HepG2 (cell line): Measurements from ENCODE around the gene C19orf73. TPM values are rescaled to one million over a fixed set of nuclear protein-coding genes. Genes with fewer than 3 reads are reported as not detected.

Source experiments
- ATAC-seq: fragments of 200-7000 bp; cut with Tn5 transposase; 3 replicates; pipeline ENCODE4 v1.9.1; 2020; ENCODE audit warnings: mild to moderate bottlenecking, moderate library complexity
- BruUV-seq: library from RNA; stranded (reverse); fragments of 400-500 nt; replicated peaks from 2 replicates; lab custom pipeline; 2021; lab: Mats Ljungman, UMichigan
- CTCF ChIA-PET: fragments of 300-600 bp; formaldehyde crosslinking; extraction: SDS; loops from one replicate; lab custom pipeline; 2021; ENCODE audit warnings: low total read pairs, inconsistent platforms, low intra/inter-chr PET ratio; lab: Yijun Ruan, JAX
- POLR2A ChIA-PET: fragments of 350-600 bp; sonication (Branson Sonifier 250); formaldehyde crosslinking; loops from one replicate; lab custom pipeline; 2020; ENCODE audit warnings: antibody characterized with exemption, inconsistent platforms; lab: Yijun Ruan, JAX
- DNase-seq: peaks from one replicate; pipeline ENCODE4 v3.0.0-alpha.2; 2015; ENCODE audit warnings: low spot score
- FAIRE-seq: peaks from 3 replicates; lab custom pipeline; 2011; peaks lifted over from hg19 to GRCh38; lab: Jason Lieb, UNC
- H2AFZ ChIP-seq: one replicate; pipeline ENCODE4 v1.6.1; 2011; ENCODE audit warnings: low read length, inconsistent platforms
- H3K27ac ChIP-seq: fragments of 300-600 bp; 3 replicates; pipeline ENCODE4 v1.8.0; 2011; ENCODE audit warnings: mixed run types, mild to moderate bottlenecking, mixed read lengths, low read length, inconsistent platforms; ENCODE audit not compliant: insufficient read depth; ENCODE audit errors: extremely low read length
- H3K27me3 ChIP-seq, 2 experiments: fragments of 200-600 bp in 1 of 2; 2 replicates in 1 of 2; 3 replicates in 1 of 2; pipeline versions ENCODE4 v1.6.0 to v1.8.0; 2011; ENCODE audit warnings: low read length in 2 of 2, mild to moderate bottlenecking in 2 of 2, moderate library complexity in 2 of 2, inconsistent platforms in 1 of 2; ENCODE audit not compliant: insufficient read depth in 2 of 2, control insufficient read depth in 1 of 2
- H3K36me3 ChIP-seq, 2 experiments: fragments of 200-600 bp in 1 of 2; replicated peaks in 1 of 2; 2 replicates in 1 of 2; 3 replicates in 1 of 2; pipeline versions ENCODE4 v1.5.1 to v1.8.0; 2011; ENCODE audit warnings: low read length in 2 of 2, inconsistent platforms in 1 of 2; ENCODE audit not compliant: insufficient read depth in 2 of 2, control insufficient read depth in 1 of 2
- H3K4me1 ChIP-seq: 2 replicates; pipeline ENCODE4 v1.5.1; 2012; ENCODE audit warnings: low read length, inconsistent platforms; ENCODE audit not compliant: insufficient read depth
- H3K4me2 ChIP-seq: 2 replicates; pipeline ENCODE4 v1.6.0; 2011; ENCODE audit warnings: low read depth, low read length, inconsistent platforms
- H3K4me3 ChIP-seq, 3 experiments: fragments of 200-600 bp in 1 of 3; sonication (generic), shearing (Covaris generic) in 1 of 3; replicated peaks in 1 of 3; 2 replicates each; pipeline ENCODE4 v1.5.1; 2011 to 2016; ENCODE audit warnings: low read length in 3 of 3, inconsistent platforms in 2 of 3, low read depth in 2 of 3, mild to moderate bottlenecking in 2 of 3, control low read depth in 1 of 3, mixed read lengths in 1 of 3; ENCODE audit not compliant: insufficient read depth in 1 of 3
- H3K79me2 ChIP-seq: one replicate; pipeline ENCODE4 v1.6.1; 2011; ENCODE audit warnings: low read length, inconsistent platforms; ENCODE audit not compliant: insufficient read depth
- H3K9ac ChIP-seq: 2 replicates; pipeline ENCODE4 v1.6.0; 2011; ENCODE audit warnings: mild to moderate bottlenecking, low read depth, low read length, inconsistent platforms; ENCODE audit not compliant: insufficient read depth
- H3K9me3 ChIP-seq: 2 replicates; pipeline ENCODE4 v1.5.1; 2012; ENCODE audit warnings: mild to moderate bottlenecking, low read length
- H4K20me1 ChIP-seq: 2 replicates; pipeline ENCODE4 v1.6.0; 2011; ENCODE audit warnings: inconsistent platforms, mild to moderate bottlenecking, low read length, moderate library complexity; ENCODE audit not compliant: insufficient read depth
- CAMTA2 ChIP-seq: sonication (generic); formaldehyde crosslinking; IDR thresholded peaks from 2 replicates; pipeline ENCODE4 v1.4.0; 2020; ENCODE audit warnings: mild to moderate bottlenecking, missing genetic modification reagents, borderline replicate concordance
- CBFB ChIP-seq: sonication (generic); formaldehyde crosslinking; IDR thresholded peaks from 2 replicates; pipeline ENCODE4 v1.4.0; 2020; ENCODE audit warnings: missing genetic modification reagents
- CTCF ChIP-seq: sonication (generic); formaldehyde crosslinking; IDR thresholded peaks from 2 replicates; pipeline ENCODE4 v1.5.0; 2020; ENCODE audit warnings: mild to moderate bottlenecking, missing genetic modification reagents, moderate library complexity
- EP300 ChIP-seq, 3 experiments: sonication (generic) in 1 of 3; formaldehyde crosslinking in 1 of 3; IDR thresholded peaks; 2 replicates each; pipeline versions ENCODE4 v1.5.1 to v1.6.1; 2011 to 2020; ENCODE audit warnings: low read depth in 2 of 3, low read length in 2 of 3, borderline replicate concordance in 1 of 3, improper control_type of control experiment in 1 of 3, mild to moderate bottlenecking in 1 of 3, missing genetic modification reagents in 1 of 3, moderate library complexity in 1 of 3
- HMG20A ChIP-seq: IDR thresholded peaks from 2 replicates; pipeline ENCODE4 v1.6.1; 2016; ENCODE audit warnings: borderline replicate concordance
- PHF8 ChIP-seq: sonication (generic); formaldehyde crosslinking; IDR thresholded peaks from 2 replicates; pipeline ENCODE4 v1.5.0; 2020; ENCODE audit warnings: missing genetic modification reagents
- TCF7 ChIP-seq: sonication (generic); IDR thresholded peaks from 2 replicates; pipeline ENCODE4 v1.6.1; 2016; ENCODE audit warnings: antibody characterized with exemption, low read depth
- ZNF143 ChIP-seq: sonication (generic); formaldehyde crosslinking; IDR thresholded peaks from 2 replicates; pipeline ENCODE4 v1.4.0; 2020; ENCODE audit warnings: missing genetic modification reagents
- ZNF235 ChIP-seq: sonication (generic); formaldehyde crosslinking; IDR thresholded peaks from 2 replicates; pipeline ENCODE4 v1.8.1; 2023; ENCODE audit warnings: mild to moderate bottlenecking, missing genetic modification reagents, borderline replicate concordance
- ZNF281 ChIP-seq: sonication (generic); formaldehyde crosslinking; IDR thresholded peaks from 2 replicates; pipeline ENCODE4 v1.4.0; 2020; ENCODE audit warnings: missing genetic modification reagents, borderline replicate concordance
- ZNF687 ChIP-seq: sonication (generic); formaldehyde crosslinking; IDR thresholded peaks from 2 replicates; pipeline ENCODE4 v1.5.1; 2020; ENCODE audit warnings: mild to moderate bottlenecking, missing genetic modification reagents, moderate library complexity
- ZNF772 ChIP-seq: sonication (generic); formaldehyde crosslinking; IDR thresholded peaks from 2 replicates; pipeline ENCODE4 v1.5.0; 2020; ENCODE audit warnings: mild to moderate bottlenecking, missing genetic modification reagents
- ZNF782 ChIP-seq: sonication (generic); formaldehyde crosslinking; IDR thresholded peaks from 2 replicates; pipeline ENCODE4 v1.4.0; 2020; ENCODE audit warnings: missing genetic modification reagents, mild to moderate bottlenecking, borderline replicate concordance
- WGBS: methylation state at CpG from one replicate; pipeline ENCODE4 v1.1.6; 2017; ENCODE audit warnings: low lambda C conversion rate; 5-methylcytosine and 5-hydroxymethylcytosine counted together
- in situ Hi-C: cut with HindIII; loops from 2 replicates; pipeline ENCODE4 v1.10.0; 2017; ENCODE audit warnings: low pct_unique_long_range_greater_than_20kb; ENCODE audit not compliant: extremely low pct_ligation_motif_present
- intact Hi-C: fragments of 100-400 bp; cut with micrococcal nuclease; formaldehyde crosslinking; loops from one replicate; pipeline ENCODE4 v1.10.0; 2022; ENCODE audit not compliant: unreplicated experiment
- polyA plus RNA-seq, 8 experiments: library from polyadenylated mRNA; depleted of rRNA in 3 of 8; stranded (reverse) in 7 of 8; unstranded in 1 of 8; fragments of >200 nt; fragmentation: Illumina TruSeq in 4 of 8; extraction: Trizol in 4 of 8; gene quantifications; 2 replicates each; pipeline versions ENCODE4 v1.2.1 to v1.2.3, GENCODE V29; 2011 to 2016; ENCODE audit warnings: low read depth in 4 of 8, missing spikeins in 1 of 8, mixed read lengths in 1 of 8; ENCODE audit not compliant: insufficient read depth in 1 of 8
- total RNA-seq, 5 experiments: library from RNA; depleted of rRNA; stranded (reverse); fragments of >200 nt; fragmentation: Illumina TruSeq; extraction: Trizol; gene quantifications; 2 replicates each; pipeline ENCODE4 v1.2.3, GENCODE V29; 2016; ENCODE audit warnings: low read depth in 1 of 5

C19orf73 gene
- total and polyA plus RNA-seq, 2 of the 13 experiments (the other 11 are each of a cell fraction or from before 2014, with no cell fraction given) = 1.4 to 1.5 TPM

DNA sequence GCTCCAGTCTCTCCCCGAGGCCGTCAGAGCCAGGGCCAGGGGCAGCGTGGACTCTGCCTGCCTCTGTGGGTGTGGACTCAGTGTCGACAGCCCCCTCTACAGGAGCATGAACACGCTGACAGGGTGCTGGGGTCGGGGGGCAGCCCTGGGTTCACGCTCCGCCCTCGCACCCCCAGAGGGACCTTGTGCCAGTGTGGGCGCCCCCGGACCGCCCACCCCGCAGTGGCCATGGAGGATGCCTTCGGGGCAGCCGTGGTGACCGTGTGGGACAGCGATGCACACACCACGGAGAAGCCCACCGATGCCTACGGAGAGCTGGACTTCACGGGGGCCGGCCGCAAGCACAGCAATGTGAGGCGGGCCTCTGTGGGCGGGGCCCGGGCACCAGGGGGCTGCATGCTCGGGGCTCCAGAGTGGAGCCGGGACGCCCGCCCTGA, 46.9 kb upstream of the C19orf73 start:
- CTCF ChIA-PET = no interaction called here

More for the DNA sequence above, 46.9 kb upstream of the C19orf73 start:
- Histone ChIP-seq H3K27ac (no peak overlapping the region), H3K36me3 (no peaks in the 10 kb centered on the region), H4K20me1 (no peaks in the 10 kb centered on the region), H3K4me1 (peaks cover 22% of the 10 kb centered on the region), H2AFZ (no peak overlapping the region), H3K4me3 (no peak overlapping the region), H3K27me3 (no peaks in the 10 kb centered on the region), H3K9ac (no peak overlapping the region), H3K79me2 (no peaks in the 10 kb centered on the region), H3K4me2 (no peak overlapping the region), H3K9me3 (no peaks in the 10 kb centered on the region)
- POLR2A ChIA-PET = no interaction called here
- 0 out of 2 replicates have a peak, but pooled peaks have one; percentile 7 for TF ChIP-seq ZNF687 (CRISPR knock-in tag)
- peak; percentile 19; the same call in 1 of the 2 replicates for TF ChIP-seq CTCF (CRISPR knock-in tag)
- TF ChIP-seq ZNF772 = no peak
- no peak for TF ChIP-seq CBFB
- TF ChIP-seq TCF7 = no peak
- no peak for TF ChIP-seq ZNF235 (CRISPR knock-in tag)
- TF ChIP-seq ZNF143 (CRISPR knock-in tag) = no peak
- no peak for TF ChIP-seq ZNF281 (CRISPR knock-in tag)
- TF ChIP-seq ZNF782 (CRISPR knock-in tag) = no peak
- no peak for TF ChIP-seq HMG20A
- TF ChIP-seq CAMTA2 = no peak
- TF ChIP-seq EP300 (IDR thresholded peaks at IDR 0.05; ENCODE audit: low read depth in 2 of 2, low read length in 2 of 2) = no peak
- TF ChIP-seq EP300 (CRISPR knock-in tag; IDR thresholded peaks at IDR 0.05; ENCODE audit: borderline replicate concordance) = no peak
- TF ChIP-seq PHF8 (CRISPR knock-in tag) = no peak
- no peak for FAIRE-seq
- 83% methylated on average over 9 of the region's 30 CpGs for WGBS
- in situ Hi-C loops (no loop called here), intact Hi-C loops (no loop called here)
- ATAC-seq = peak; percentile 45
- DNase-seq = no peak
- no TSS peak for BruUV-seq
